Measurements from ENCODE around the gene SEL1L2.
"Not testable (repeated sequence)": the region's sequence is repeated elsewhere in the genome, so short reads cannot be mapped to it uniquely, and the experiment has no call there.

Gene SEL1L2, protein sequence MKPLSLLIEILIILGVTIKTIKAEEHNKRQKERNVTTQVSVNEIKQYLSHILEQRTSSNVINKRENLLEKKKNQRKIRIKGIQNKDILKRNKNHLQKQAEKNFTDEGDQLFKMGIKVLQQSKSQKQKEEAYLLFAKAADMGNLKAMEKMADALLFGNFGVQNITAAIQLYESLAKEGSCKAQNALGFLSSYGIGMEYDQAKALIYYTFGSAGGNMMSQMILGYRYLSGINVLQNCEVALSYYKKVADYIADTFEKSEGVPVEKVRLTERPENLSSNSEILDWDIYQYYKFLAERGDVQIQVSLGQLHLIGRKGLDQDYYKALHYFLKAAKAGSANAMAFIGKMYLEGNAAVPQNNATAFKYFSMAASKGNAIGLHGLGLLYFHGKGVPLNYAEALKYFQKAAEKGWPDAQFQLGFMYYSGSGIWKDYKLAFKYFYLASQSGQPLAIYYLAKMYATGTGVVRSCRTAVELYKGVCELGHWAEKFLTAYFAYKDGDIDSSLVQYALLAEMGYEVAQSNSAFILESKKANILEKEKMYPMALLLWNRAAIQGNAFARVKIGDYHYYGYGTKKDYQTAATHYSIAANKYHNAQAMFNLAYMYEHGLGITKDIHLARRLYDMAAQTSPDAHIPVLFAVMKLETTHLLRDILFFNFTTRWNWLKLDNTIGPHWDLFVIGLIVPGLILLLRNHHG

DNA sequence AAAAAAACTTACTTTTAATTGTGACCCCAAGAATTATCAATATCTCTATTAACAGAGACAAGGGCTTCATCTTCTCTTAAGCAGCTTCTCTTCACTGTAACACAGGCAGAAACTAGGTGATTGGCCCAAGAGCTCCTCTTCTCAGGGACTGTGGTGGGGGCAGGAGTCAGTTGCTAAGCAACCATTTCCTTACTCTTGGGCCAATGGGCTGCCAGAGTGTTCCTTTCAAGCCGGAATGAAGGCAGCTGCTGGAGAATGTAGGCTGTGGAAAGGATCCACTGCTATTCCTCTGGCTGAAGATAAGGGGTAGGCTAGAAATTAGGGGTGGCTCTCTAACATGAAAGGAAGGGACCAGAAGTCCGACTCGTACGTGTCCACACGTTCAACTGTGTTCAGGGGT, at the start of gene SEL1L2:
SEL1L2 (minus strand) TSS at position 150 of the 400 bp plus-strand sequence; CDS start at position 70, 80 bp downstream.
- FAIRE-seq = no peak

DNA sequence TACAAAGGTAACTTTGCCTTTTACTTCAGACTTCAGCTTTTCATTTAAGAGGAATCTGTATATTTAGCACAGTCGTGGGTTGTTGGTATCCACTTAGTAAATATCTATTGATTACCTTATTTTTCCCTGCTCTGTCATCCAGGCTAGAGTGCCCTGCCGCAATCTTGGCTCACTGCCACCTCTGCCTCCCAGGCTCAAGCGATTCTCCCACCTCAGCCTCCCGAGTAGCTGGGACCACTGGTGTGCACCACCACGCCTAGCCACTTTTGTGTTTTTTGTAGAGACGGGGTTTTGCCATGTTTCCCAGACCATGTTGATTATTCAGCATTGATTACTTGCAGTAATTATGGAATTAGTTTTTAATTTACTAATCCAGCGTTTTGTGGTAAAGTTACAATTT, 46.2 kb upstream of the SEL1L2 start:
- no peak for FAIRE-seq

DNA sequence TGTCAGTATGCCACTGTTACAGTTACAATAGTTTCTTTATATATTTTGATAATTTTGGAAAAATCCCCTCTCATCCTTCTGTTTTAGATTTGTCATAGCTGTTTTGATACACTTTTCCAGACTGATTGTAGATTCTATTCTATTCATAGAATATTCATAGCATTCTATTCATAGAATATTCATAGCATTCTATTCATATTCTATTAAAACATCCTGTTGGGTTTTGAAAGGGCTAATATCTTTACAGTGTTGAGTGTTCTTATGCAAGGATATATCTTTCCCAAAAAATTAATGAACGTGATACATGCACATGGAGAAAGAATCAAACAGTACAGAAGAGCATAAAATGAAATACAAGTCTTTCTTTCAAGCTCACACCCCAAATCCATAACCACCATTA, 42.9 kb upstream of the SEL1L2 start:
- FAIRE-seq = no peak

DNA sequence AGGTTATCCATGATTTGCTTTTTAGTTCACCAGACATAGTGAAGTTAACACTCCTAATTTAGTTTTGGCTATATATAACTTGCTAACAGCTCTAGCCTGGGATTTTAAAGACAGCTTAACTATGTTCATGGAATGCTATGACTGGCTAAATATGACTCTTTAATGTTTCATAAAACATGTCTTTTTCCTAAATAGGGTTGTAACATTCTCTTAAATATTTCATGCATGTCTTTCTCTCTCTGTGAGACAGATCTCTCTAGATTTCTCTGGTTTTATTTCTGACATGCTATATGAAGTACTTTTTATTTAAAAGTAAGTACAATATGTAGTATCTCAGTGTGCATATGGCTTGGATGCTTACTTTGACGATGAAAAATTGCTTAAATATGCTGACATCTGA, 40.6 kb upstream of the SEL1L2 start:
- FAIRE-seq = no peak

DNA sequence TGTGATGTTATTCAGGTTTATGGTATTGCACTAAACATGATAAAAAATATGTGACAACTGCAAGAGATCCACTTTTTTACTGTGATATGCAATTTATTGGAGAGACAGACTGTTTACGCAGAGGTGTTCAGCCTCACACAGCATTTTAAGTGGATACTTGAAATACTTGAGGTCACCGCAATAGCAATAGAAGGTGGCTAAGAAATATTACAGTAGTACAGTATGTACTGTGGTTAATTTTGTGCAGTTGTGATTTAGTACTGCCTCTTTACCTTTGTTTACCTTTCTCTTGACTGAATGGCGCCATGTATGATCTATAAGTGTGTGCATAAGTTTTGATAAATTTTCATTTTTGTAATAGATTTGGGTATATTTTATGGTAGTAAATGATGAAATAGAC, 22.3 kb upstream of the SEL1L2 start:
- no peak for FAIRE-seq

DNA sequence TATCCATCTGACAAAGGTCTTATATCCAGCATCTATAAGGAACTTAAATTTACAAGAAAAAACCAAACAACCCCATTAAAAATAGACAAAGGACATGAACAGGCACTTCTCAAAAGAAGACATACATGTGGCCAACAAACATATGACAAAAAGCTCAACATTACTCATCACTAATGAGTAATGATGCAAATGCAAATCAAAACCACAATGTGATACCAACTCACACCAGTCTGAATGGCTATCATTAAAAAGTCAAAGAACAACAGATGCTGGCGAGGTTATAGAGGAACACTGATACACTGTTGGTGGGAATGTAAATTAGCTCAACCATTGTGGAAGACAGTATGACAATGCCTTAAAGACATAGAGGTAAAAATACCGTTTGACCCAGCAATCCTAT, 18.8 kb upstream of the SEL1L2 start:
- no peak for FAIRE-seq

DNA sequence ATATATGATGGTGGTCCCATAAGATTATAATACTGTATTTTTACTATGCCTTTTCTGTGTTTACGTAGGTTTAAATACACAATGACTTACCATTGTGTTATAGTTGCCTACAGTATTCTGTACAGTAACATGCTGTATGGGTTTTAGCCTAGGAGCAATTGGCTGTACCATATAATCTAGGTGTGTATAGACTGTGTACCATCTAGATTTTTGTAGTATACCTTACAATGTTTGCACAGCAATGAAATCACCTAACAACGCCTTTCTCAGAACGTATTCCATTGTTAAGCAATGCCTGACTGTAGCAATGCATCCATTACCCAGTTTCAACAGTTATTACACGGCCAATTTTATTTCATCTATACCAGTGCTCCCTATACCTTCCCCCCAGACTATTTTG, 15.6 kb upstream of the SEL1L2 start:
- FAIRE-seq = no peak

DNA sequence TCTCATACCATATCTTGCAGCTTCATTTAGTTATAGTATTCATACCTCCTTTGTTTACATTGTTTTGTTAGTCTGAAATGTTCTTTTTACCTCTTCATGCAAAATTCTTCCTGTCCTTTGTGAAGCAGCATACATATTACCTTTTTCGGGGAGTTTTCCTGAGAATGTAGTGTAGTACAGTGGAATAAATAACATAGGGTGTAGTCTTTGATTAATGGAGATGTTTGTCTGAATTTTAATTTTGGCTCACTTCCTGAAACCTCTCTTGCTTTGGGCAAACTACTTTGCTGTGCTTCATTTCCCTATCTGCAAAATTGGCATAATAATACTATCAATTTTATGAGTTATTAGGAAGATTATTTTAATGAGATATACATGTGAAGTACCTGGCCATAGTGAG, 10.5 kb upstream of the SEL1L2 start:
- FAIRE-seq = no peak

DNA sequence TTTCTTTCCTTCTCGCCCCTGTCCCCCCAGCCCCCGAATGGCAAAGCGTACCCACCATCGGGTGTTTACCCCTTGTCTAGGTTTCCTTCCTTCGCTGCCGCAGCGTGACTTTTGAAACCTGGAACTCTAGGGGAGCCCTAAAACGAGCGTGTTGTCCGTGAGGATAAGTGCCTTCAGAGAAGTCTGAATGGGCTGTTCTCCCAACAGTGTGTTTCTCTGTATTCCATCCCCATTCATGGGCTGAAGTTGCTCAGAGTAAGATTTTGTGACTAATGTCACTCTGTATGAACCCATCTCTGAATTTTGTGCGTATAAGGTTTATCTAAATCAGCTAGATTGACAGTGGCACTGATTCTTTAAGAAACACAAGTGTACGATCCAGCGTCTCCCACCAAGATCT, 5.9 kb upstream of the SEL1L2 start:
- no peak for FAIRE-seq

DNA sequence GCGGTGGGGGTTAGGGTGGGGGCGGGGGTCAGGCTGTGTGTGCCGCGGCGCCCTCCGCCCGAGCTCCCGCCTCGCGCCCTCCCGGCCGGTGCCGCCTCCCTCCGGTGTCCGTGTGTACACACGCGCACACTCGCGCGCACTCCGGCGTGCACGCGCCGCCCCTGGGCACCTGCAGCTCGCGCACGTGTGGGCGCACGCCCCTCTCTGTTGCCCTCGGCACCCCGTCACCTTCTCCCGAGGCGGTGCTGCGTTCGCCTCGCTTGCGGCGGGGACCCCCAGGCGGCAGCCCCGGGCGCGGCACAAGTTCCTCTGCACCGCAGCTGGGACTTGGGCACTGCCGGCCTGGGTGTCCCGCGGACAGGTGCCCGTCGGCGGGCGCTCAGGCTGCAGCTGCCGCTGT, 5.4 kb upstream of the SEL1L2 start:
- no peak for FAIRE-seq

DNA sequence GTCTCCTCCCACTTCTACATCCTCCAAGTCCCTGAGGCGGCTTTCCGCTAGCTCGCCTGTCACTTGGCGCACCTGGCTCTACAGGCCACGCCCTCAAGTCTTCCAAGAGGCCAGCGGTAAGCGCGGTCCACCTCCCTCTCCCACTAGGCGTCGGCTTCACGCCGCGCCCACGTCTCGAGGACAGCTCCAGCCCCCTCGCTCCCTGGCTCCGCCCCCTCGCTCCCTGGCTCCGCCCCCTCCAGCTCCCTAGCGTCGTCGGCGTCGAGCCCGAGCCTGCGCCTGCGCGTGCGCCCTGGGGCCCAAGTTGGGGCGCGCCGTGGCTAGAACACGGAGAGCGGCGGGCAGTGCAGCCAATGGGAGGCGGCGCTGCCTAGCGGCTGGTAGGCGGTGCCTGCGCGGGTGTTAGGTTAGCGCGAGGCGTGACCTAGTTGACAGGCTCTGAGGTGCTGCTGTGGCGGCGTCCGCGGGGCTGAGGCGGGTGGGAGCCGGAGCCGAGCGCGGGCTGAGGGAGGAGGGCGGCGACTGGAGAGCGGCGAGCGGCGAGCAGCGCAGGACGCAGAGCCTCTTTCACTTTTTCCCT, 4.8 kb upstream of the SEL1L2 start, which contains the start of gene MACROD2:
MACROD2 (plus strand) TSS at position 431 of the 580 bp plus-strand sequence.
- no peak for FAIRE-seq

DNA sequence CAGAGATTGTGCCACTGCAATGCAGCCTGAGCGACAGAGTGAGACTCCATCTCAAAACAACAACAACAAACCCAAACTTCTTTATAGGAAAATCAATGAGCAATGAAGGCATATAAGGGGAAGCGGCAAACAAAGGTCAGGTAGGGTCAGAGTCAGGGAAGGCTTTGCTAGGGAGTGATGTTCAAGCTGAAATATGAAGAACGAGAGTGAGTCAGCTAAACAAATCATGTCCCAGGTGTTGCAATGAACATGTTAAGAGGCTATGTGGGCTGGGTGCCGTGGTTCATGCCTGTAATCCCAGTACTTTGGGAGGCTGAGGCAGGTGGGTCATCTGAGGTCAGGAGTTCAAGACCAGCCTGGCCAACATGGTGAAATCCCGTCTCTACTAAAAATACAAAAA, 1.5 kb upstream of the SEL1L2 start:
- FAIRE-seq = not testable (repeated sequence)

DNA sequence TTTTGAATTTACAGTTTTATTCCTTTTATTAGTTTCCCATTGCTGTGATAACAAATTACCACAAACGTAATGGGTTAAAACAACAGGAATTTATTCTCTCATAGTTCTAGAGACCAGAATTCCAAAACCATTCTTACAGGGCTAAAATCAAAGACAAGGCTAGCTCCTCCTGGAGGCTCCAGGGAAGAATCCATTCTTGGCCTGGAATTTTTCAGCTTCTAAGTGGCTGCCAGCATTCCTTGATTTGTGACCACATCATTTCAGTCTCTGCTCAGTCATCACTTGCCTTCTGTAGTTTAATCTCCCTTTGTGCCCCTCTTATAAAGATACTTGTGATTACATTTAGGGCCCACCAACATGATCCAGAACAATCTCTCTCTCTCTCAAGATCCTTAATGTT, 897 bp upstream of the SEL1L2 start:
- FAIRE-seq = no peak

DNA sequence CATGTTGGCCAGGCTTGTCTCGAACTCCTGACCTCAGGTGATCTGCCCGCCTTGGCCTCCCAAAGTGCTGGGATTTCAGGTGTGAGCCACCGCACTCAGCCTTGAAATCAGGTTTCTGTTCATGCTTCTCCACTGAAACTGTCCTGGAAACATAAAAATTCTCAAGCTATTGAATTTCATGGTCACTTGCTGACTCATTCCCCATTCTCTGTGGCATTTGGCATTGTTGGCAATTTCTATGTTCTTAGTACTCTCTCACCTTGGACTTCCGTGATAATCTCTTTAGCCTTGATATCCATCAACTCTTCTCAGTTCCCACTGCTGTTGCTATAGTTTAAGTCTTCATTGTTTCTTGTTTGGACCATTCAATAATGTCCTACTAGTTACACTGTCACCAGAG, 6.2 kb downstream of the SEL1L2 start:
- no peak for FAIRE-seq

DNA sequence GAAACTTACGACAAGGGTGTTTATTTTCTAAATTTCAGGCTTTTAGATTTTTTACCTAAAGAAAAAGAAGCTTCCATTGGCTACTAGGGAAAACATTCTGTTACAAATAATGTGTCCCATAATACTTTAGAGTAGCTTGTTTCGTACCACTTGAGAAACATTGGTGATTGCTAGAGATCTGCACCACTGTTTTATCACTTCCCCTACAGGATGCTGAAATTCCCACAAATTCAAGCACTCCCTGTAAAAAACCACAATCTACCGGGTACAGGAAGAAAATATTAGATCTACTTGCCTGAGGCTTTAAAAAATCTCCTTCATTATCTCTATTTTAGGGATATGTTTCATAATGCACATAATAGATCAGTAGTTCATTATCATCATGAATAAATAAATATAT, 29.9 kb downstream of the SEL1L2 start:
- FAIRE-seq = no peak

DNA sequence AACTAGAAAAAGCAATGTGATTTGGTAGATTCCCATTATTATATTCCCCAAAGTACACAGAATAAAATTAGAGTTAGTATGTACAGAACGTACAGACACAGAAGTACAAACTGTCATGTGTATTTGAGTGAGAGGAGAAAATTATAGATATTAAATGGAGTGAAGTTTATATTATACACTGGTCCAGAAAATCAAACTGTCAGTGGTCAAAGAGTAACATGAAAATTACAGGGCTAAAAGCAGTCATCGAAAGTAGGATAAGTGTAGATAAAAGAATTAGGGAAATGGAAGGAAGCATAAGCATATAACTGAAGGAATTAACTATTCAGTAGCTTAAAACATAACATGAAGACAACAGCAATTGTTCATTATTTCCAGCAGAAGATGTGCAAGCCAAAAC, 30.3 kb downstream of the SEL1L2 start:
- no peak for FAIRE-seq

DNA sequence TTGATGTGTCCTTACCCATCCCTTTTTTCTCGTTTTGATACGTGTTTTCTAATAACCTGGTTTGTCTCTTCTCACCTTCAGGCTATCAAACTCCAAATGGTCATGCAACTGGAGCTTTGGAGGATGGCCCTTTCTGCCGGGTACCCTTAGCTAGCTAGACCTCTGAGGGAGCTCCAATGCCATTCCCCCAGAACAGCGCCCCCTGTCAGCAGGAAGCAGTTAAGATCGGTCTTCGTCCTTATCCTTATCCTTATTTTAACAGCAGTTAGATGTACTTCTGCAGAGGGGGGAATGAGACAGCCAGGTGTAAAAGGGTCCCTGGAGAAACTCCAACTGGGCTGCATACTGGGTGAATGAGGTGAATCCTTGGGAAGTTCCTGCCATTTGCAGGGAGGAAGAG, 37.2 kb downstream of the SEL1L2 start:
- FAIRE-seq = no peak

DNA sequence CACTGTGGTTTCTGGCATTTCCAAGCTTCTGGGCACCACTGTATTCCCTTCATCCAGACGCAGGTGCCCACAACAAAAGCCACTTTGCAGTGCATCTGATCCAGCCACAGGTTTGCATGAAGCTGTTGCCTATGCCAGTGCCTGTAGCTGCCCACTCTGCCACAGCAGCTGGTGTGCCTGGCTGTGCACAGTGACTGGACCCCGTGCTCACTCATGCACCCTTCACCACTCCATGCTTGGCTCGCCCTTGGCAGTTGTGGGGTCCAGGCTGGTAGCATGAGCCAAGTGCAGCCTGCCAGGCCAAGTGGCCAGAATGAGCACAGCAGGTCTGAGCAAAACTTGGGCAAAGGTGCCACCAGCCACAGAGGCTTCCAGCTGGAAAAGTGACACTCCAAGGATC, 42.7 kb downstream of the SEL1L2 start:
- FAIRE-seq = no peak

DNA sequence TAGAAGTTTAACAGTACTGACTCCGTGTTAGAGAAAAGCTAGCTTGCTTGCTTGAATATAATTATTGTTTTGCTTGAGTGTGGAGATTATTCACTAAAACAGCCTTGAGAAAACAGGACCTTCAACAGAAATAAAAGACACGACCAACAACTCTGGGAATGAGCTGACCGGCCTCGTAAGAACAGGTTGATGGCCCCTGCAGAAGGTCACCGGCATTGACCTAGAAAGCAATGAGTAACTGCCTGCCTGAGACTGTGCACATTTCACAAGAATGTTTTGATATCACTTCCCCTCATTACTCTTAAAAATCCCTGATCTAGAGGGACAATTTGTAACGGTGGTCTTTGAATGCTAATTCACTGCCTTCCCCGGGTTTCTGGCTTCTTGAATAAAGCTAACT, 49.4 kb downstream of the SEL1L2 start:
- no peak for FAIRE-seq

DNA sequence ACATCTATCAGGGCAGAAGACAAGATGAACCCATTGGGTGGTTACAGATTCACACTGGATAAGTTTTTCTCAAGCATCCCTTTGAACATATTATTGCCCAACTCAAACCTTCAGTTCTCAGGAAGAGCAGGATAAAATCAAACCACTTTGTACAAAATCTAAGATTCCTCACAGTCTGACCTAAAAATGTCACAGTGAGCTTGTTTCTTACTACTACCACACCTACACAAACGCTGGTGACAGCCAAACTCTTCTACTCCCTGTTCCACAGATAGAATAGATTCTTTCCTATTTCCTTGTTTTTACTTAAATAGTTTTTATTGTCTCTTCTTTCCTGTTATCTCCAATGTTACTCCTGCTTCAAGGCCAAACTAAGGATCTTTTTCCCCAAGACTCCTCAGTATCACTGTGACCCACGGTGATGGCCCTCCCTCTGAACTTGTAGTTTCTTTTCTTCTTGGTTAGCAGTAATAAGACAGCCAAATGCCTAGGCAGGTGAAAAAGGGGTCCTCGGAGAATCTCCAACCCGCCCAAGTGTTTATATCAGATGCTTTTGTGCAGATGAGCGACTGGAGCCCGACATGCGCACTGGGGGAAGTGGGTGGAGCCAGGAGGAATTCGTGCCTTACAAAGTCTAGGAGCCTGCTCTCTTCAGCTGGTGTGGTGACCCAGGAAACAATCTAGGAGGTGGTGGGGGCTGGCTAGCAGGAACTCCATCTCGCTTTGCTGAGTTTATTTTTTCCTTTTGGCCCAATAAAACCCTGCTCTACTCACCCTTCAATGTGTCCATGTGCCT, 53.4 kb downstream of the SEL1L2 start:
- FAIRE-seq = no peak

DNA sequence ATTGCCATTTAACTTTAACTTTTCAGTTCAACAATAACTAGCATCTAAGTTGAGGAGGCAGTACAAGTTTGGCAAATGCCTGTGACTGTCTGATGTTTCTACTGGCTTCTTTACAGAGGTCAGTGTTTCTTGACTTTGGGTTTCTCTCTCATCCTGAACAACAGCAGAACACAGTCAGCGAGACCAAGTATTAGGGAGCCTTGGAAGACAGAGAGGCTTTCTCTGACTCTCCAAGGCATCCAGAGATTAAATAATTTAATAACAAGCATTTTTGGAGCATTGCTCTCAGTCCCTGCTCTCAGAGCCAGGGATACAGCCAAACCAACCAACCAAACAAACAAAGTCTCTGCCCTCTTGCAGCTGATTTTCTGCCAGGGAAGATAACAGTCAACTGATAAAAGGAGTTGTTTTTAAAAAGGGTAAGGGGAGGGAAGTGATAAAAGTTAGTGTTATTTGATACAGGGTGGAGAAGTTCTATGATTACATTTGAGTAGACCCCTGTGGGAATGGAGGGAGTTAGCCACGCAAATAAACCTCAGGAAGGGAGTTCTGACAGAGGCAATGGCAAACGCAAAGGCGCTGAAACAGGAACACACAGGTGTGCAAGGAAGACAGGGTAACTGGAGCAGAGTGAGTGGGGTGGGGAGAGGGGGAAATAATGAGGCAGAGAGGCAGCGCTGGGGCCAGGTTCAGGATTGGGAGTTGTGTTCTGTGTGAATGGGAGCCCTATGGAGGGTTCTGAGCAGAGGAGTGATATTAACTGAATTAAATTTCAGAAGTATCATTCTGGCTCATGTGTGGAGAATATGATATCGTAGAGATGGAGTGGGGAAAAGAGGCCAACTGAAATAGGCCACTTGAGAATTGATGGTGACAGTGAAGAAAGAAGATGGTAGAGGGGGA, 55.2 kb downstream of the SEL1L2 start:
- FAIRE-seq = no peak

DNA sequence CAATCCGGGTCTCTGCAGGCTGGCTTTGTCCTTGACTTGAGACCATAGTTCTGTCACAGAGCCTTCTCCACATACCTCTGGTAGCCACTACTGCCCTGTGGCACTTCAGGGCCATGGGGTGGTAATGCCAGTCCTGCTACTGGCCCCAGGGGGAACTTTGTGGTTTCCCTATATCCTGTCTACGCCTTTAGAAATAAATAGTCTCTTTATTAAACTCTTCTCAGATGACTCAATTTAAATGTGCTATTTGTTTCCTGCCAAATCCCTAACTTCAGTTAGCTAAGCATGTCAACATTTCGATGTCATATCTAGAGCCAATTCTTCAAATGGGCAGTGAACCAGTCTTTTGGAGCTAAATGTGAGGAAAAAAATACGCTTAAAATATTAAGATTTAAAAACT, 60.1 kb downstream of the SEL1L2 start:
- FAIRE-seq = no peak

All from G401.6 (cell line).